HG03439 (cell line): ENCODE data around the gene HTT-AS.
"Not testable (repeated sequence)": the region's sequence is repeated elsewhere in the genome, so short reads cannot be mapped to it uniquely, and the experiment has no call there.

ENCODE experiments used
- ATAC-seq: cut with Tn5 transposase; IDR thresholded peaks from one replicate; pipeline ENCODE4 v1.9.1; 2021; ENCODE audit warnings: mild to moderate bottlenecking, moderate library complexity; ENCODE audit not compliant: unreplicated experiment

Gene HTT-AS

GRCh38 chr4:3054169-3054759, 20.1 kb downstream of the HTT-AS start:
- ATAC-seq, result no peak

- not testable (repeated sequence) for ATAC-seq
These were observed 23.0 kb downstream of the HTT-AS start for GRCh38 chr4:3051141-3051897.

- peak; percentile 88 for ATAC-seq
These were observed 26.7 kb downstream of the HTT-AS start for GRCh38 chr4:3047464-3048286.

- no peak for ATAC-seq
These were observed 27.7 kb downstream of the HTT-AS start for GRCh38 chr4:3046623-3047022.

GRCh38 chr4:3046162-3046561, 28.2 kb downstream of the HTT-AS start:
- ATAC-seq, result no peak

GRCh38 chr4:3044870-3045819, 29.2 kb downstream of the HTT-AS start:
- no peak for ATAC-seq

GRCh38 chr4:3043282-3044020, 30.9 kb downstream of the HTT-AS start:
- no peak for ATAC-seq

- no peak for ATAC-seq
These were observed 32.1 kb downstream of the HTT-AS start for GRCh38 chr4:3042226-3042625.

- ATAC-seq, result peak; percentile 37
These were observed 32.9 kb downstream of the HTT-AS start for GRCh38 chr4:3041192-3042142.

GRCh38 chr4:3040452-3041191, 33.7 kb downstream of the HTT-AS start:
- peak; percentile 35 for ATAC-seq

- ATAC-seq, result no peak
These were observed 34.5 kb downstream of the HTT-AS start for GRCh38 chr4:3039706-3040366.

- ATAC-seq, result no peak
These were observed 36.3 kb downstream of the HTT-AS start for GRCh38 chr4:3037957-3038461.

GRCh38 chr4:3036131-3036952, 38.0 kb downstream of the HTT-AS start:
- no peak for ATAC-seq

- ATAC-seq, result no peak
These were observed 38.7 kb downstream of the HTT-AS start for GRCh38 chr4:3035674-3036073.

GRCh38 chr4:3035249-3035648, 39.1 kb downstream of the HTT-AS start:
- ATAC-seq, result no peak

- ATAC-seq, result no peak
These were observed 40.1 kb downstream of the HTT-AS start for GRCh38 chr4:3034231-3034630.
